Stimulated activated CD4-positive, alpha-beta T cell treated with anti-CD3 and anti-CD28 coated beads, Interleukin-2, amount 100 ng/mL, for 48 hours (primary cell): Measurements from ENCODE around the gene CHAT.

Experiments used
- DNase-seq, 2 donors: peaks; one replicate each; pipeline ENCODE4 v3.0.0-alpha.2; 2020

The CHAT gene

GRCh38 chr10:49689882-49690510, 76.2 kb downstream of the CHAT start:
- DNase-seq, result no peak

- no peak for DNase-seq
Measured at GRCh38 chr10:49690698-49691356, 77.0 kb downstream of the CHAT start.

- DNase-seq, result no peak
Measured at GRCh38 chr10:49691588-49691987, 77.8 kb downstream of the CHAT start.

GRCh38 chr10:49694466-49694865, 80.6 kb downstream of the CHAT start:
- no peak for DNase-seq

GRCh38 chr10:49696311-49696710, 82.5 kb downstream of the CHAT start:
- no peak for DNase-seq

GRCh38 chr10:49698679-49699078, 84.8 kb downstream of the CHAT start:
- no peak for DNase-seq

- DNase-seq, result no peak
Measured at GRCh38 chr10:49700211-49700610, 86.4 kb downstream of the CHAT start.

- DNase-seq, result no peak
Measured at GRCh38 chr10:49700997-49701396, 87.2 kb downstream of the CHAT start.

GRCh38 chr10:49707585-49707984, 93.7 kb downstream of the CHAT start:
- no peak for DNase-seq

- no peak for DNase-seq
Measured at GRCh38 chr10:49709934-49710333, 96.1 kb downstream of the CHAT start.

GRCh38 chr10:49710966-49711365, 97.1 kb downstream of the CHAT start:
- DNase-seq, result no peak

GRCh38 chr10:49711481-49711880, 97.6 kb downstream of the CHAT start:
- DNase-seq, result no peak

- DNase-seq, result no peak
Measured at GRCh38 chr10:49713266-49713665, 99.4 kb downstream of the CHAT start.
